VCaP (cell line): Measurements from ENCODE around the gene FAM168A.
A peak's percentile ranks its signal among the peaks of the same experiment; 100 is the strongest.

ENCODE experiments used
- H3K27ac ChIP-seq: fragments of 450-650 bp; 2 replicates; pipeline ENCODE4 v1.5.1; 2017
- TF ChIP-seq, protein P1 (sequence below): fragments of 450-650 bp; conservative IDR thresholded peaks from 2 replicates; pipeline ENCODE4 v1.5.1; 2017; ENCODE audit warnings: mild to moderate bottlenecking, moderate library complexity

The FAM168A gene

DNA sequence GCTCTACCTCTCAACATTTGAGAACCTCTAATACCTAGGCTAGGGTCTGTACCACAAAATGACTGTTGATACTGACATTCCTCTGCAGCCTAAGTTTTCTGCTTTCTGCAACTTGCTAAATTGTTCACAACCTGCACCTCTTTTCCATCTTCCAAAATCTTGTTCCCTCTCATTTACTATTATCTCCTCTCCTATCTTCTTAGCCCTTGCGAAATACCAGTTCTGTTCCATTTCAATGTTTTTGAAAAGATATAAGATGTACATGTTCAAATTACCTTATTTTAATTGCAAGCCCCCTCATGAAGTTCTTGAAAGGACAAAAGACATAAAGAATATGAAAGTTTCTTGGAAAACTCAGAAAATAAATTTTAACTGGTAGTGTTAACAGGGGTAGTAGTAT lies 72.3 kb downstream of the FAM168A start:
- H3K27ac ChIP-seq, result no peak overlapping the region
- TF ChIP-seq, protein P1, sequence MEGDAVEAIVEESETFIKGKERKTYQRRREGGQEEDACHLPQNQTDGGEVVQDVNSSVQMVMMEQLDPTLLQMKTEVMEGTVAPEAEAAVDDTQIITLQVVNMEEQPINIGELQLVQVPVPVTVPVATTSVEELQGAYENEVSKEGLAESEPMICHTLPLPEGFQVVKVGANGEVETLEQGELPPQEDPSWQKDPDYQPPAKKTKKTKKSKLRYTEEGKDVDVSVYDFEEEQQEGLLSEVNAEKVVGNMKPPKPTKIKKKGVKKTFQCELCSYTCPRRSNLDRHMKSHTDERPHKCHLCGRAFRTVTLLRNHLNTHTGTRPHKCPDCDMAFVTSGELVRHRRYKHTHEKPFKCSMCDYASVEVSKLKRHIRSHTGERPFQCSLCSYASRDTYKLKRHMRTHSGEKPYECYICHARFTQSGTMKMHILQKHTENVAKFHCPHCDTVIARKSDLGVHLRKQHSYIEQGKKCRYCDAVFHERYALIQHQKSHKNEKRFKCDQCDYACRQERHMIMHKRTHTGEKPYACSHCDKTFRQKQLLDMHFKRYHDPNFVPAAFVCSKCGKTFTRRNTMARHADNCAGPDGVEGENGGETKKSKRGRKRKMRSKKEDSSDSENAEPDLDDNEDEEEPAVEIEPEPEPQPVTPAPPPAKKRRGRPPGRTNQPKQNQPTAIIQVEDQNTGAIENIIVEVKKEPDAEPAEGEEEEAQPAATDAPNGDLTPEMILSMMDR, result no peak

DNA sequence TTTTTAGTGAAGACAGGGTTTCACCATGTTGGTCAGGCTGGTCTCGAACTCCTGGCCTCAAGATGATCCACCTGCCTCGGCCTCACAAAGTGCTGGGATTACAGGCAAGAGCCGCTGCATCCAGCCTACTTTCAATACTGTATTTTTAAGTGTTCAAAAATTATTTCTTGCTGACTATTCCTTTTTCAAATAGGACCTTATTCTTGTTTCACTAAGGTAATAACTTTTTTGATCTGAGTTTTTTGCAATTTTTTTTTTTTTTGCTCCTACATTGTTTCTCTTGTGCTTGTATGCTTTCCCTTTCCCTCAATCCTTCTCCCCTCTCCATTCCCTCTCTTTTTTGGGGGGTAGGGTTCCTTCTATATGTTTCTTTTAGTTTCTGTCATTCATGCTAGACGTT lies 73.1 kb downstream of the FAM168A start:
- H3K27ac ChIP-seq, result no peak overlapping the region
- TF ChIP-seq, protein P1, result no peak

DNA sequence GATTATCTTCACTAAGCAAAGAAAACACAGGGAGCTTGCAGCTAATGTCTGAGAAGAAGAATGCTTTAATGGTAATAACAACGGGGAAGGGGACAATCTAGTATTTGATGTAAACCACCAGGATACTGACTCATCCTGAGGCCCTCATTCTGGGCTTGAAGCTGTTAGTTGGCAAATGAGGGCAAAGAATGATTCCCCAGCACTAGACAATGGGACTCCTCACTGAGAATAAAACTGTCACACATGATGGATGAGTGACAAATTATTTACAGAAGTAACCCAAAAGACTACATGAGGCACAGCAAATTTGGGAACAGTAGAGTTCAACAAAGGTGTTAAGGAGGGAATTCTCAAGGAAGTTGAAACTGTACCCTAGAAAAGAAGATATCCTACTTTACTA lies 76.3 kb downstream of the FAM168A start:
- peak overlapping the region; percentile 63 for H3K27ac ChIP-seq
- TF ChIP-seq, protein P1, result no peak

DNA sequence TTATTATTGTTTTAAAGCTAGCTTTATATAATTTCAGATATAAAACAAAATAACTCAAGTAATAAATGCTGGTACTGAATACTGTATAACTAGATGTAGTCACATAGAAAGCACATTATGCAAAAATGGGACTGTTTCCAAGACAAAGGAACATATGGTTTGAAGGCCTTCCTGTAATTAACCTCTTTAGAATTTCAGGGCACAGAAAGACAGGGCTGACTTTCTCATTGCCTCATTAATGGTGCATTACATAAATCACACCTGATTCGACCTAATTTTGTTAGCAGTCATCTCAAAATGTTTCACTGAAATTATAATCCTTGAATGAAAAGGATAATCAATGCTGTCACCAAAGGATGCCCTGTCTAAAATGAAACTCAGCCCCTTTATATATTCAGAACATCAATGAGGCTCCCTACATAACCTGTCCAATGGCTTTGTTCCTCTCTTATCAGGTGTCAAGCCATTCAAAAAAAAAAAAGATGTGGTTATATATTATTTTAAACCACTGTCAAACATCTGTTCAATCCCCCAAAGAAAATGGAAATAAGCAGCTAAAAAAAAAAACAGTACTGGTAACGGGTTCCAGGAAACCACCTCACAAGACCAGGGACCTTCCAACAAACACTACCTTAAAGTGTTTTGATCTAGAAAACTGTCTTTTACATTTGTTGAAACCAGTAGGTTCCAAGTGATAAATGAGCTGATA lies 77.4 kb downstream of the FAM168A start:
- TF ChIP-seq, protein P1, result no peak
- H3K27ac ChIP-seq, result peak overlapping the region; percentile 63

DNA sequence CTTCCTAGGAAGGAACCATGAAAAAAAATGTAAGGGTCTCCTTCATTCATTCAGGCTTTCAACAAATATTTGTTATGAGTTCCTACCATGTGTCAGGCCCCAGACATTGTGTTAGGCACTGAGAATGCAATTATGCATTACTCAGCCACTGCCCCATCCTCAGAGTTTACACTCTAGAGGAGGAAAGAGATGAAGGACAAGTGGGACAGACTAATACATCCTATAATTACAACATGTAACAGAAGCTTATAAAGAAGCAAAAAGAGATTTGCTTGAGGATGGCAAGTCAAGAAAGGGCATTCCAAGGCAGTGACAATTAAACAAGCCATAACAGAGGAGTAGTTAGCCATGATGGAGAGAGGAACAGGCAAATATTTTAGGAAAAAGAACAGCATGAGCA lies 78.6 kb downstream of the FAM168A start:
- TF ChIP-seq, protein P1, result no peak
- peak overlapping the region; percentile 63 for H3K27ac ChIP-seq

DNA sequence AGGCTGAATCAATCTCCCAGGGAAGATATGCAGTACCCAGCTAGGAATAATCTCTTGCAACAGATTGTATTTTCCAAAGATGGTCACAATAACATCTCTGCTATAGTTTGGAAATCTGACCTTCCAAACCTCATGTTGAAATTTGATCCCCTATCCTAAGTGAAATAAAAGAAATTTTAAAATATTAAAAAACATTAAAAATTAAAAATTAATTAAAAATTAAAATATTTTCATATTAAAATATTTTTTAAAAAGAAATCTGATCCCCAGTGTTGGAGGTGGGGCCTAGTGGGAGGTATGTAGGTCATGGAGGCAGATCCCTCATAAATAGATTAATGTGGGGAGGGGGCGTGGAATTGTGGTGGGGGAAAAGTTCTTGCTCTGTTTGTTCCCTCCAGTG lies 79.7 kb downstream of the FAM168A start:
- no peak overlapping the region for H3K27ac ChIP-seq
- TF ChIP-seq, protein P1, result no peak

DNA sequence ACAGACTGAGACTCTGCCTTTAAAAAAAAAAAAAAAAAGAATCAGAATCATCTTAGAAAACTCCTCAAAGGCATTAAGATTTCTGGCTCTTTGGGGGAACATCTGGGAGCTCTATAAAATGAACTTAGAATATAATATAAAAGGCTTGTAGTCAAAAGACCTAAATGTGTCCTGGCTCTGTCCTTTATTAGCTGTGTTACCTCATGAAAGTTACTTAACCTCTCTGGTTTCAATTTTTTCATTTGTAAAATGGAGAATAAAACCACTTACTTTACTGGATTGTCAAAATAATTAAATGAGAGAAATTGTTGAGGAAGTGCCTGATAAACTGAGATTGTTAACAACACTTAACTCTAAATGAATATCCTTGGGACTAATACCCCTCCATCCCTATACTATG lies 81.8 kb downstream of the FAM168A start:
- no peak overlapping the region for H3K27ac ChIP-seq
- TF ChIP-seq, protein P1, result no peak
